ENCODE results near the gene HDLBP.

Gene HDLBP

DNA sequence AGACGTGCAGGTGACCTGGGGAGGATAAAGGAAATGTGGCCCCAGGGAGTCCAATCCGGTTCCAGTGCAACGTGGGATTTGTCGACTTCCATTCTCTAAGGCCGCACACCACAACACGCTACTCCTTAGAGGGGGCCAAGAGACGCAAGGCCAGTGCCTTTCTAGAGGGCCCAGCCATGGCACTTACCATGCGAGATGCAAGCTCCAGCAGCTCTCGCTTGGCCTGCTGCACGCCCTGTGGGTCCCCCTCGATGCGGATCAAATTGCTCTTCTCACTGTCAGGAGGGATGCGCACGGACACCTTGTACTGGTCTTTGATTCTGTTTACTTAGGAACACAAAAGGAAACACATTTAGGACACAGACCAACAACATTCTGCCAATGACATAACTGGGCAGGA lies 65.8 kb downstream of the HDLBP start:
- no peak for DNase-seq

- DNase-seq: no peak
Measured at GRCh38 chr2:241248897-241249296, 66.6 kb downstream of the HDLBP start.

- no peak for DNase-seq
Measured at GRCh38 chr2:241248289-241248688, 67.2 kb downstream of the HDLBP start.

GRCh38 chr2:241244368-241244767 lies 71.1 kb downstream of the HDLBP start:
- no peak for DNase-seq

- DNase-seq: no peak
Measured at GRCh38 chr2:241242306-241242705, 73.2 kb downstream of the HDLBP start.

DNA sequence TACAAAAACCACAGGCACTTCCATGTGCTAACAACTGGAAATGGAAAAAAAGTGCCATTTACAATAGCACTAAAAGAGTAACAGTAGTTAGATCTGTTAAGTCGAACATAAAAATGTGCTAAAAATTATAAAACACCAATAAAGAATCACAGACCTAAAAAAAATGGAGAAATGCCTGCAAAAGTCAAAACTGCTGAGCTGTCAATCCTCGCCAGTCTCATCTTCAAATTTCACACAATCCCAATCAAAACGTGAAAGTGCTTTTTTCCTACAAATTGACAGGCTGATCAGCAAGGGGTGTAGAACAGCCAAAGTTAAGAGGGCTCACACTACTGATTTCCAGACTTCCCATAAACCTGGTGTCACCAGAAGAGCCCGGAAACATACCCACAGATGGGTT lies 73.8 kb downstream of the HDLBP start:
- no peak for DNase-seq

DNA sequence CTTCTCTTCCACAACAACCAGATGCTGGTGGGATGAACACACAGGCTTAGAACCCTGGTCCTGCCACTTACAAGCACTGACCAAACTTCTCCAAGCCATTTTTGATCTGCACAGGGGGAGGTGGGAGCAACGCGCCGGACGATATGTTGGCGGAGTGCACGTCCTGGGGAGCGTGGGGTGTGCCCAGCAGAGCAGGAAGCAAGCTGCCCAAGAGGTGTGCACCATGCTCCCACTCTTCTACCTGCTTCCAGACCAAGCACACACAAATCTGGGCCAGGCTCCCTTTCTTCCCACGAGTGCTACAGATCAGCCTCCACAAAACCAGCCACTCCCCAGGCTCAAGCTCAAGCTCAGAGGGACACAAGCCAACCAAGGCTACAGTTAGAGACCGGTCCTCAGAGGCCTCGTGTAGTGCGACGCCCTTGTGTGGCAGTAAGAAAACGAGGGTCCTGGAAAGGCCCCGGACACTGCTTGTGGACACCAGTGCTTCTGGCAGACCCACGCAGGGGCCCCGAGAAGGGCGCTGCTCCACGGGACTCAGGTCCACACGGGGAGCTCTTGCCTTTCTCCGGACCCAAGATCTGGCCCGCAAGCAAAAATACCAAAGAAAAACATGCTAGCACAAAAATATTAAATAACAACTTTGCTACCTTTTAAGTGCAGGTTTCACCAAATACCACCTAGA lies 75.0 kb downstream of the HDLBP start:
- DNase-seq: no peak

DNA sequence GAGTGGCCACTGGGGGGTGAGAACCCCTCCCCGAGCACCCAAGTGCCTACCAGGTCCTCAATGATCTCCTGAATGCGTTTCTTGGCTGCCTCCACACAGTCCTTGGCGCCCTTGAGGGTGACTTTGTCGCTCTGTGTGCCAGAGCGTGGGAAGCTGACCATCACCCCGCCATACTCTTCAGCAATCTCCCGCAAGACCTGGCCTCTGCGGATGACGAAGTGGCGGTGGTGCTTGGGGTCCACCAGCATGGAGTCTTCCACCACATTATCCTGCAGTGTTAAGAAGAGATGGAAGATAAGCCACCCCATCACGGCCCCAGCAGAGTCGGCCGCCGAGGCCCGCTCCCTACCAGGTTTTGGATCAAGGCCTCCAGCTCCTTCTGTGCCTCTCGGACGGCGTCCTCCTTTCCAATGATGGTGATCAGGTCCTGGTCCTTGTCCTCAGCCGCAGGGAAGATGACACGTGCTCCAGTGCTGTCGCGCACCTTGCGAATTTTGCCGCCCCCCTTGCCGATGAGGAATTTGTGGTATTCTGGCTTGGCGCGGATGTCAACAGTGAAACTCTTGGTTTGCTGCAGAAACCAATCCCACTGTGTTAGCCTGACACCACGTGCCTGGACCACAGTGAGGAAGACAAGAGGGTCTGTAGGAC lies 75.8 kb downstream of the HDLBP start:
- no peak for DNase-seq

- no peak for DNase-seq
Measured at GRCh38 chr2:241238693-241239198, 76.7 kb downstream of the HDLBP start.

GRCh38 chr2:241237949-241238371 lies 77.5 kb downstream of the HDLBP start:
- DNase-seq: no peak

DNA sequence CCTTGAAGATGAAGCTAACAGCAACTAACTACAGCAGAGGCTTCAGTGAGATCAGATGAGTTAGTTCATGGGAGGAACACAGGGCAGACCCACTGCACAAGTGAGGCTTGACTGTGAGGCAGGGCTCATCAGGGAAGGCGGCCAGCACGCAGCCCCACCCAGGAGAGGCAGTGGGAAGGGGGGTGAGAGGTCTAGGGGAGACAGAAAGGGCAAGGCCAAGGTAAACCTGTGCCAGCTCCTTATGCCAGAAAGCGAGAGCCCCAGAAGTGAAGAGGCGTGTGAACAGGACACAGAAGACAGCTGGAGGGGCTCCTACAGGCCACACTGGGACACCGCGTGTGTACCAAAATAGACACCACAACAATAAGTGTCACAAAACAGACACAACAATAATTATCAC lies 78.4 kb downstream of the HDLBP start:
- no peak for DNase-seq

DNA sequence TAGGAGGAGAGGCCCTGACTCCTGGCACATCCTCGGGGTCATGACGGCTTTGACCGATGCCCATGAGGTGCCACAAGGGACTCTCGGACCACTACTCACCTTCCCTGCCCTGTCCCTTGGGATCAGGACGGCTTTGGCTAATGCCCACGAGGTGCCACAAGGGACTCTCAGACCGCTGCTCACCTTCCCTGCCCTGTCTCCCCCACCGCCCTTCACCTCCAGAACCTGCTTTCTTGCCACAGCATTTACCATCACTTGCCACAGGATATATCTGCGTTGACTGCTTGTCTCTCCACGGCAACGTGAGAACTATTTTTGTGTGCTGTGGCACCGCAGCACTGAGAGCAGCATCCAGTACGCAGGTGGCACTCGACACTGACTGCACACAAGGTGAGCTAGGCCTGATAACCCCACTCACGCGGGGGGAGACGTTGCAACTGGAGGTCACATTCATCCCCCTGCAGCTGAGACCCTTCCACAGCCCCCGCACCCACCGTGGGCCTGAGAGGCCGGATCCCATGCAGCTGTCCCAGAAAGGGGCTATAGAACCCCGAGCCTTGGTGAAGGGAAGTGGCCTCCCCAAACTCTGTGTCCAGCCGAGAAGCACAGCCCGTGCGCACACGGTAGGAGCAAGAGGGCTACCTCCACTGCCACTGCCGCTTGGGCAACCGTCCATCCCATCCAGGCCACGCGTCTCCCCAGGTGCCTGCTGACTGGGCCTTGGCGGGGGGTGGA lies 79.4 kb downstream of the HDLBP start:
- no peak for DNase-seq

DNA sequence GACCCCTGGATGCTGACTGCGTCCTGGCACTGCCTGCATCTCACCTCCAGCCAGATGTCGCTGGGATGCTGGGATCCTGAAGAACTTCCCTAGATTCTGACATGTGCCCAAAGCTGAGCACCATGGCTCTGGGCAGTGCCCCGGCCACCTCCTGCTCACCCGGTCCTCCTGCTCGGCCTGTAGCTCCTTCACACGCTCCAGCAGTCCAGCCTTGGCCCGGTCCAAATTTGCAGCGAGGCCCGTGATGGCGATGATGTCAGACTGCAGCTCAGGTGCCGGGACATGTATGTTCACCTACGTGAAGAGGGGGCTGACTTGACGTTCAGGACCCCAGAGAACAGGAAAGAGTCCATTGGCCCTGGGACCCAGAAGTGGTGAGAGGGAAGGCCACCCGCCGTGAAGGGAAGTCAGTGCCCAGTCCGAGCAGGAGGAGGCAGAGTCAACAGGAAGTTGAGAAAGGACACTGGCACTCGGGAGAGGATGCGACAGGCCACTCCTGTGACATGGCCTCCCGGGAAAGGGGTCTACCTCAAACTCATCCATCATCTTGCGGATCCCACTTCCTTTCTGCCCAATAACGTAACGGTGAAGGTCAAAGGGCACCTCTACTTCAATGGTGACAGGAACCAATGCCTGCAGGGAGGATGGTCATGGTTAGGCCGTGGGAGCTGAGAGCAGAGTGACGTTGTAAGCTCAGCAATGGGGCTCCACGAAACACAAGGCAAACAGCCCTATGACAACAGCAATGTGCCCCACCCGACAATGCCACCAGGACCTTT lies 80.3 kb downstream of the HDLBP start:
- no peak for DNase-seq

- no peak for DNase-seq
Measured at GRCh38 chr2:241234066-241234790, 81.2 kb downstream of the HDLBP start.

GRCh38 chr2:241232736-241233575 lies 82.5 kb downstream of the HDLBP start:
- DNase-seq: no peak

GRCh38 chr2:241230435-241230834 lies 85.0 kb downstream of the HDLBP start:
- DNase-seq: no peak

DNA sequence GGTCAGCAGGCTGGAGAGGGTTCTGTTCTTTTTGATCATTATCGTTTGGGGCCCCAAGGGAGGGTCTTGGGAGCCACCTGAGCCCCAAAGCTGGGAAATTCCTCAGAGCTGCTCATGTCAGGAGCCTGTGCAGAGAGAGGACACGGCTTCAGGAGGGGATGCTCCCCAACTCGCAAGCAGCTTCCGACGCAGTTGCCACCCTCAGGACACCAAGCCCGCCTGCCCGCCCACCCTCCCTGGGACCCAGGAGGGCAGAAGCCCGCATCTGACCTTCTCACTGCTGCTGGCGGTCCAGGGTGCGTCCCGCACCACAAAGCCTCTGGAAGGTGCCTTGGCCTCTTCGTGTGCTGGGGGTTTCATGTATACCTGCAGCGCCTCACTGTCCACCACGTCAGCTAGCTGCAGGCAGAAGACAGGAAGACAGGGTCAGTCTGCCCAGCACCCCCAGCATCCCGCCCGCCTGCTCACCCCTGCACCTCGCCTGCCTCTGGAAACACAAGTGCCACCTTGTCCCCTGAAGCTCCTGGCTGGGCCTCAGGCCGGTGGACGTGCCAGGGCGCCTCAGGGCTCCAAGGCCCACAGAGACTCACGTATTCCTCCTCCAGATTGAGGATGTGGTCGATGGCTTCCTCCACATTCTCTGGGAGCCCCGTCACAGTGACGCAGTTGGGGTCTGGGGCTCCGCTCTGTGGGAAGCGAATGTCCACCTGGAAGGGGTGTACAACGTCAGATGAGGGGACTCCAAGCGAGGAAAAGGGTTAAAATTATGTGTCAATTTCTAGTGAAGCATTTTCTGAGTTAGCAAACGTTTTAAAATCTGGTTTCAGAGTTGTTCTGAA lies 85.7 kb downstream of the HDLBP start:
- no peak for DNase-seq

DNA sequence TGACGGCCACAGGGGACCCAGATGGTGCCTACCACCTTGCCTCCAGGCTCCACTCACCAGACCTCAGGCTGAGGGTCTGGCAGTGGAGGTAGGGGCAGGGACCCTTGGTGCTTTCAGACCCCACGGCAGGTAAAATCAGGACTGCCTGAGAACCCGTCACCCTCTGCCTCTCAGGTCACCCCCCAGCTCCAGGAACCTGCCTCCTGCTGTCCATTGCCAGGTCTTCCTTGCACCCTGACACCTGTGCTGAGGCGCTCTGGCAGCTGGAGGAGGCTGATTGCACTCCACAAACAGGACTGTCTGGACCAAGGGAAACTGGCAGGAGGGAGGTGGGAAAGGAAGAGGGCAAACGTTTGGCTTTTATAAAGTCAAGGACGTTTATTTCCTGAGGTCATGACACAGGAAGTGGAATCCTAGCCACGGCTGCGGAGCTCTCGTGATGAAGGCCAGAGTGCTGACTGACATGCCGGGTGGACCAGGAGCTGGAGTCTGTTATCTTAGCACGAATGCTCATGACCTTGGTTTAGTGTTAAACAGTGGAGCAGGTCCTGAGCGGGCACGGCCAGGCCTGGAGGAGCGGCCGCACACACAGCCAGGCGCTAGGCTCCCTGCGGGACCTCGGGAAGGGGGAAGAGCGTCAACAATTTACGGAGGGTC lies 86.5 kb downstream of the HDLBP start:
- no peak for DNase-seq

GRCh38 chr2:241228081-241228859 lies 87.2 kb downstream of the HDLBP start:
- no peak for DNase-seq
